CMK (cell line): ENCODE results near the gene PPP1R3D.
"Not testable (repeated sequence)": the region's sequence is repeated elsewhere in the genome, so short reads cannot be mapped to it uniquely, and the experiment has no call there.

Source experiments
- DNase-seq: peaks from one replicate; pipeline ENCODE4 v3.0.0-alpha.2; 2010; ENCODE audit warnings: low read depth

PPP1R3D gene

GRCh38 chr20:59940129-59940955 lies at the start of gene PPP1R3D, which contains the start of gene FAM217B:
Gene PPP1R3D (minus strand): TSS chr20:59940305. CDS start chr20:59939931, 374 bp downstream.
Gene FAM217B (plus strand): TSS chr20:59940389. CDS start chr20:59943944, 3,555 bp downstream.
- peak; percentile 91 for DNase-seq

- DNase-seq = no peak
Observed at GRCh38 chr20:59988141-59988540, 48.0 kb upstream of the PPP1R3D start.

GRCh38 chr20:59987135-59987534 lies 47.0 kb upstream of the PPP1R3D start:
- DNase-seq = no peak

- no peak for DNase-seq
Observed at GRCh38 chr20:59985864-59986263, 45.8 kb upstream of the PPP1R3D start.

- DNase-seq = no peak
Observed at GRCh38 chr20:59985164-59985563, 45.1 kb upstream of the PPP1R3D start.

- DNase-seq = no peak
Observed at GRCh38 chr20:59984541-59984940, 44.4 kb upstream of the PPP1R3D start.

GRCh38 chr20:59983076-59983475 lies 43.0 kb upstream of the PPP1R3D start:
- no peak for DNase-seq

GRCh38 chr20:59977086-59977485 lies 37.0 kb upstream of the PPP1R3D start:
- no peak for DNase-seq

GRCh38 chr20:59976156-59976782 lies 36.2 kb upstream of the PPP1R3D start:
- DNase-seq = no peak

GRCh38 chr20:59972037-59972801 lies 32.1 kb upstream of the PPP1R3D start:
- no peak for DNase-seq

- no peak for DNase-seq
Observed at GRCh38 chr20:59971428-59971827, 31.3 kb upstream of the PPP1R3D start.

- no peak for DNase-seq
Observed at GRCh38 chr20:59966428-59966827, 26.3 kb upstream of the PPP1R3D start.

GRCh38 chr20:59962155-59962554 lies 22.1 kb upstream of the PPP1R3D start:
- DNase-seq = no peak

GRCh38 chr20:59961423-59961822 lies 21.3 kb upstream of the PPP1R3D start:
- no peak for DNase-seq

GRCh38 chr20:59958626-59959025 lies 18.5 kb upstream of the PPP1R3D start:
- no peak for DNase-seq

- DNase-seq = no peak
Observed at GRCh38 chr20:59958123-59958522, 18.0 kb upstream of the PPP1R3D start, which contains the start of gene CDH26. Gene CDH26 (plus strand): TSS chr20:59958423. CDS start chr20:59958727, 304 bp downstream.

- DNase-seq = not testable (repeated sequence)
Observed at GRCh38 chr20:59957568-59957967, 17.5 kb upstream of the PPP1R3D start.

GRCh38 chr20:59955131-59955796 lies 15.2 kb upstream of the PPP1R3D start:
- DNase-seq = no peak

- no peak for DNase-seq
Observed at GRCh38 chr20:59954718-59955117, 14.6 kb upstream of the PPP1R3D start.

GRCh38 chr20:59949911-59950310 lies 9.8 kb upstream of the PPP1R3D start:
- no peak for DNase-seq

GRCh38 chr20:59948828-59949720 lies 9.0 kb upstream of the PPP1R3D start:
- DNase-seq = peak; percentile 11
